Panc1 (cell line): ENCODE data around the gene PTPN18. TPM values are rescaled to one million over a fixed set of nuclear protein-coding genes. Genes with fewer than 3 reads are reported as not detected.

Experiments used
- ATAC-seq: fragments of 200-7000 bp; cut with Tn5 transposase; 2 replicates; pipeline ENCODE4 v1.9.1; 2020; ENCODE audit warnings: mild to moderate bottlenecking, moderate library complexity
- BruUV-seq: library from RNA; stranded (reverse); fragments of 400-500 nt; replicated peaks from 2 replicates; lab custom pipeline; 2021; lab: Mats Ljungman, UMichigan
- CTCF ChIA-PET: fragments of 300-600 bp; sonication (Branson Sonifier 250); formaldehyde crosslinking; loops from one replicate; lab custom pipeline; 2022; ENCODE audit warnings: antibody characterized with exemption; lab: Charles Lee
- POLR2A ChIA-PET: fragments of 300-600 bp; sonication (Branson Sonifier 250); formaldehyde crosslinking; loops from one replicate; lab custom pipeline; 2022; ENCODE audit warnings: antibody characterized with exemption; lab: Charles Lee
- DNase-seq: peaks from one replicate; pipeline ENCODE4 v3.0.0-alpha.2; 2010; ENCODE audit warnings: low read depth, low spot score
- H3K27ac ChIP-seq: 2 replicates; pipeline ENCODE4 v1.5.1; 2011; ENCODE audit warnings: mild to moderate bottlenecking, low read length, inconsistent platforms
- H3K27me3 ChIP-seq: fragments of 200-500 bp; sonication (Bioruptor generic); 2 replicates; pipeline ENCODE4 v1.6.0; 2014; ENCODE audit warnings: low read length, inconsistent platforms; ENCODE audit not compliant: control insufficient read depth, insufficient read depth
- H3K36me3 ChIP-seq: fragments of 200-500 bp; sonication (Bioruptor generic); 2 replicates; pipeline ENCODE4 v1.5.1; 2014; ENCODE audit warnings: inconsistent platforms, mild to moderate bottlenecking, low read length, moderate library complexity; ENCODE audit not compliant: control insufficient read depth, insufficient read depth
- H3K4me1 ChIP-seq: 2 replicates; pipeline ENCODE4 v1.5.1; 2011; ENCODE audit warnings: inconsistent platforms, mild to moderate bottlenecking, low read length, moderate library complexity; ENCODE audit not compliant: control insufficient read depth, insufficient read depth
- H3K4me3 ChIP-seq, 2 experiments: 2 replicates each; pipeline ENCODE4 v1.5.1; 2011 to 2012; ENCODE audit warnings: low read depth in 2 of 2, low read length in 2 of 2, mild to moderate bottlenecking in 2 of 2, inconsistent platforms in 1 of 2, moderate library complexity in 1 of 2
- H3K9me3 ChIP-seq: fragments of 200-500 bp; sonication (Bioruptor generic); 2 replicates; pipeline ENCODE4 v1.5.1; 2014; ENCODE audit warnings: low read depth, mild to moderate bottlenecking, inconsistent platforms, low read length, moderate library complexity; ENCODE audit not compliant: control insufficient read depth, insufficient read depth
- POLR2AphosphoS5 ChIP-seq: IDR thresholded peaks from 2 replicates; pipeline ENCODE4 v1.6.1; 2012; ENCODE audit warnings: mild to moderate bottlenecking, low read depth, low read length, moderate library complexity
- SIN3A ChIP-seq: IDR thresholded peaks from 2 replicates; pipeline ENCODE4 v1.6.1; 2012; ENCODE audit warnings: low read depth, mild to moderate bottlenecking, low read length, moderate library complexity, borderline replicate concordance; ENCODE audit not compliant: insufficient read depth
- TCF7L2 ChIP-seq: IDR thresholded peaks from 2 replicates; pipeline ENCODE4 v1.6.1; 2011; ENCODE audit warnings: mild to moderate bottlenecking, low read depth, low read length, inconsistent platforms
- in situ Hi-C: cut with HindIII; loops from 2 replicates; pipeline ENCODE4 v1.10.0; 2016; ENCODE audit warnings: low sequenced_read_pairs, low pct_unique_long_range_greater_than_20kb
- intact Hi-C: fragments of 100-400 bp; cut with micrococcal nuclease; formaldehyde crosslinking; loops from one replicate; pipeline ENCODE4 v1.10.0; 2022; ENCODE audit not compliant: unreplicated experiment
- total RNA-seq: library from RNA; stranded (reverse); gene quantifications from one replicate; pipeline ENCODE4 v1.2.1, GENCODE V29; 2021; ENCODE audit not compliant: unreplicated experiment
- TF ChIP-seq, protein P1 (sequence below), 2 experiments: IDR thresholded peaks; 2 replicates each; pipeline ENCODE4 v1.6.1; 2011 to 2012; ENCODE audit warnings: low read depth in 2 of 2, control low read depth in 1 of 2, low read length in 1 of 2, mild to moderate bottlenecking in 1 of 2, moderate library complexity in 1 of 2; ENCODE audit not compliant: insufficient read depth in 1 of 2
- TF ChIP-seq, protein P2 (sequence below): fragments of 450-650 bp; IDR thresholded peaks from 2 replicates; pipeline ENCODE4 v1.5.1; 2017; ENCODE audit warnings: mild to moderate bottlenecking

Gene PTPN18
- total RNA-seq, 1 experiment from 2014 or later, result 35.3 TPM

DNA sequence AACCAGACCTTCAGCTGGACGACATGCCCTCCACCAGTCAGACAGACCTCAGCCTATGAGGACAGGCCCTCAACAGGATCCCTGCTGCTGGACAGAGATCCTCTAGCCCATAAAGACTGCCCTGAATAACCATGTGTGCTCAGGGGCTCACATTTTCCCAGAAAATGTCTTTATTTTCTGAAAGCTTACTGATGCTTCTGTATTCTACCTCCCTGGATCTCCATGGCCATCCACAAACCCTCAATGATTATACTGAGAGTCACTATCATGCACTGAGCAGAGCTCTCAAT, 1.8 kb upstream of the PTPN18 start:
- ChIA-PET CTCF (no interaction called here), POLR2A (no interaction called here)
- H3K36me3 ChIP-seq, result no peaks in the 10 kb centered on the region
- TF ChIP-seq TCF7L2 (no peak), POLR2AphosphoS5 (no peak), SIN3A (no peak)
- TF ChIP-seq, protein P1, sequence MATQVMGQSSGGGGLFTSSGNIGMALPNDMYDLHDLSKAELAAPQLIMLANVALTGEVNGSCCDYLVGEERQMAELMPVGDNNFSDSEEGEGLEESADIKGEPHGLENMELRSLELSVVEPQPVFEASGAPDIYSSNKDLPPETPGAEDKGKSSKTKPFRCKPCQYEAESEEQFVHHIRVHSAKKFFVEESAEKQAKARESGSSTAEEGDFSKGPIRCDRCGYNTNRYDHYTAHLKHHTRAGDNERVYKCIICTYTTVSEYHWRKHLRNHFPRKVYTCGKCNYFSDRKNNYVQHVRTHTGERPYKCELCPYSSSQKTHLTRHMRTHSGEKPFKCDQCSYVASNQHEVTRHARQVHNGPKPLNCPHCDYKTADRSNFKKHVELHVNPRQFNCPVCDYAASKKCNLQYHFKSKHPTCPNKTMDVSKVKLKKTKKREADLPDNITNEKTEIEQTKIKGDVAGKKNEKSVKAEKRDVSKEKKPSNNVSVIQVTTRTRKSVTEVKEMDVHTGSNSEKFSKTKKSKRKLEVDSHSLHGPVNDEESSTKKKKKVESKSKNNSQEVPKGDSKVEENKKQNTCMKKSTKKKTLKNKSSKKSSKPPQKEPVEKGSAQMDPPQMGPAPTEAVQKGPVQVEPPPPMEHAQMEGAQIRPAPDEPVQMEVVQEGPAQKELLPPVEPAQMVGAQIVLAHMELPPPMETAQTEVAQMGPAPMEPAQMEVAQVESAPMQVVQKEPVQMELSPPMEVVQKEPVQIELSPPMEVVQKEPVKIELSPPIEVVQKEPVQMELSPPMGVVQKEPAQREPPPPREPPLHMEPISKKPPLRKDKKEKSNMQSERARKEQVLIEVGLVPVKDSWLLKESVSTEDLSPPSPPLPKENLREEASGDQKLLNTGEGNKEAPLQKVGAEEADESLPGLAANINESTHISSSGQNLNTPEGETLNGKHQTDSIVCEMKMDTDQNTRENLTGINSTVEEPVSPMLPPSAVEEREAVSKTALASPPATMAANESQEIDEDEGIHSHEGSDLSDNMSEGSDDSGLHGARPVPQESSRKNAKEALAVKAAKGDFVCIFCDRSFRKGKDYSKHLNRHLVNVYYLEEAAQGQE (IDR thresholded peaks at IDR 0.05; ENCODE audit: insufficient read depth in 1 of 2, low read depth in 2 of 2, low read length in 1 of 2), result peak in 1 of 2 experiments; percentile 39; a peak in 1 of 4 replicates
- H3K4me1 ChIP-seq, result peaks cover 17% of the 10 kb centered on the region
- ATAC-seq, result no peak
- H3K9me3 ChIP-seq, result no peaks in the 10 kb centered on the region
- no peak overlapping the region for H3K4me3 ChIP-seq
- in situ Hi-C loops, result no loop called here
- no peak overlapping the region for H3K27ac ChIP-seq
- no TSS peak for BruUV-seq
- no peak for DNase-seq
- H3K27me3 ChIP-seq, result no peaks in the 10 kb centered on the region
- intact Hi-C loops, result no loop called here

DNA sequence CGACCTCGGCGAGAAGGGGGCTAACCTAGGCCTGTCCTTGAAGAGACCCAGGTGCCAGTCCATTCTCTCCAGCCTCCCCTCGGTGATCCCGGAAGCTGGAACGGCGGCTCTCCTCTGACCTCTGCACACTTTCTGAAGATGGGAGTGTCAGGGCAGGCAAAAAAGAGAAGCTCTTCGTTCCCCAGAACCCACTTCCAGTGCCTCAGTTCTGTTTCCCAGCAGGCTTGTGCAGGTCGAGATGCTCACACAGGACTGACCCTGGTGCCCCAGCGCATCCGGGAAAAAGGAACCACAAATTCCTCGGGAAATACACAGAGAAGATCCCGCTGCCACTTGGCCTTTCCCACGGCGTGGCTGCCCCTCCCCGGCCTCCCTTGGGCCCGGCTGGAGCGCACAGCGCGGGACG, 681 bp upstream of the PTPN18 start:
- Histone ChIP-seq H3K4me3 (peak overlapping the region; percentile 70 to 74), H3K36me3 (no peaks in the 10 kb centered on the region), H3K9me3 (no peaks in the 10 kb centered on the region), H3K27ac (peak overlapping the region; percentile 80), H3K4me1 (peaks cover 17% of the 10 kb centered on the region), H3K27me3 (no peaks in the 10 kb centered on the region)
- POLR2A ChIA-PET, result no interaction called here
- intact Hi-C loops, result no loop called here
- BruUV-seq, result no TSS peak
- TF ChIP-seq, protein P2, sequence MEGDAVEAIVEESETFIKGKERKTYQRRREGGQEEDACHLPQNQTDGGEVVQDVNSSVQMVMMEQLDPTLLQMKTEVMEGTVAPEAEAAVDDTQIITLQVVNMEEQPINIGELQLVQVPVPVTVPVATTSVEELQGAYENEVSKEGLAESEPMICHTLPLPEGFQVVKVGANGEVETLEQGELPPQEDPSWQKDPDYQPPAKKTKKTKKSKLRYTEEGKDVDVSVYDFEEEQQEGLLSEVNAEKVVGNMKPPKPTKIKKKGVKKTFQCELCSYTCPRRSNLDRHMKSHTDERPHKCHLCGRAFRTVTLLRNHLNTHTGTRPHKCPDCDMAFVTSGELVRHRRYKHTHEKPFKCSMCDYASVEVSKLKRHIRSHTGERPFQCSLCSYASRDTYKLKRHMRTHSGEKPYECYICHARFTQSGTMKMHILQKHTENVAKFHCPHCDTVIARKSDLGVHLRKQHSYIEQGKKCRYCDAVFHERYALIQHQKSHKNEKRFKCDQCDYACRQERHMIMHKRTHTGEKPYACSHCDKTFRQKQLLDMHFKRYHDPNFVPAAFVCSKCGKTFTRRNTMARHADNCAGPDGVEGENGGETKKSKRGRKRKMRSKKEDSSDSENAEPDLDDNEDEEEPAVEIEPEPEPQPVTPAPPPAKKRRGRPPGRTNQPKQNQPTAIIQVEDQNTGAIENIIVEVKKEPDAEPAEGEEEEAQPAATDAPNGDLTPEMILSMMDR, result no peak
- TF ChIP-seq, protein P1 (IDR thresholded peaks at IDR 0.05; ENCODE audit: insufficient read depth in 1 of 2, low read depth in 2 of 2, low read length in 1 of 2), result no peak
- TF ChIP-seq TCF7L2 (no peak), SIN3A (no peak), POLR2AphosphoS5 (no peak)
- DNase-seq (no peak), ATAC-seq (peak; percentile 4)
- CTCF ChIA-PET, result no interaction called here
- in situ Hi-C loops, result no loop called here
